HuH-7 (cell line): Measurements from ENCODE around the gene KRTAP5-3.

Experiments
- DNase-seq: peaks from one replicate; pipeline ENCODE4 v3.0.0; 2011; ENCODE audit warnings: low spot score

KRTAP5-3 gene

DNA sequence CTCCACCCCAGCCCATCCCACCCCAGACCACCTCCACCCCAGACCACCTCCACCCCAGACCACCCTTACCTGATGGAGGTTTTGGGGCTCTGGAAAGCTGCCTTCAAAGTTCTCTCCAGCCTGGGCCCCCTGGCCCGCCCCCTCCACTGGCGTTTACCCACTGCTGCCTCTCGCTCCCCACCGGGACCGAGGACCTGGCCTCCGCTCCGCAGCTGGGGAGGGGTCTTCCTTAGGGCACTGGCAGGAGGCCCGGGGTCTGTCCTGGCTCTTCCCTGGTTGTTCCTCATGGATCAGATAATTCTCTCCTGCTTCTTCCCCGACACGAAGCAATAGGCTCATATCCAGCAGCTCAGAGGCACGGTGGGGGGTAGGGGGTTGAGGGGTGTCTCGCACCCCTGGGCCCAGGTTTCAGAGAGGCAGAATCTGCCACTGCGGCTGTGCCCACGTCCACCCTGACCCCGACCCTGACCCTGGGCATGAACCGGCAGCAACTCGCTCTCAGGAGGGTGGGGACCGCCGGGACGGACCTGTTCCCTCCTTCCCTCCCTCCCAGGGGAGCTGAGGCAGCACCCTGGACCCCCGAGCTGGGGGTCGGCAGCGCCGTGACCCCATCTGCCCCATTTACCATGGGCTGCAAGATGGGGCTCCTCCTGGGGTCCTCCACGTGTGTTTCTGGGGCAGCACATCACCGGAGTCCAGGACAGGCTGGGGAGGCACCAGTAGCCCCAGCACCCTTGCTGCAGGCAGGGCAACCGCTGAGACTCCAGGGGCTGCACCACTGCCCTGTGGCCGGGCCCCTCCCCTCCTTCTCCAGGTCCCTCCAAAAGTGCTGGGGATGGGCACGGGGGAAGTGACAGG is 34.3 kb upstream of the KRTAP5-3 start:
- no peak for DNase-seq

- no peak for DNase-seq
These were observed 32.8 kb upstream of the KRTAP5-3 start for GRCh38 chr11:1641096-1641495.

GRCh38 chr11:1640076-1640946 is 32.0 kb upstream of the KRTAP5-3 start:
- DNase-seq, result peak; percentile 90

- DNase-seq, result no peak
These were observed 31.4 kb upstream of the KRTAP5-3 start for GRCh38 chr11:1639666-1640065.

DNA sequence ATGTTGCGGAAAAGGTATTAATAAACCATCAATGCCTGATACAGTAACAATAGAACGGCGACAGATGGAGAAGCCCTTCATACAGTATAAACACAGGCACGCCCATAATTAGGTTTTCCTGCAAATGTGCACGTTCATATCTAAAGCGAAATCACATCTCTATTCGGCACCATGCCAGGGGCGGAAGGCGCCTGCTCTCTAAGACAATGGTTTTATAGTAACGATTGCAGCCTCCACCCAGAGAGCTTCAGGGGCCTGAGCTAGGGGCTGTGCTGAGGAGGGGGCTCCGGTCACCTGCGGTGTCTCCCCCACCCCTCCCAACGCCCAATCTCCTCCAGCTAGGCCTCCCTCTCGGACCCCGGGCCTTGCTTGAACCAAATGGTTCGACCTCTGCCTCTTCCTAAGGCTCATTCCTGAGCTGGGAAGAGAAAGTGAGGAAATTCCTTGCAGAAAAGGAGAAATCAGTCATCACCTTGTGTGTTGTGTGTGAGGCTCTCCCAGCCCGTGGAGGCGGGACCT is 30.9 kb upstream of the KRTAP5-3 start:
- DNase-seq, result no peak

GRCh38 chr11:1638344-1638743 is 30.1 kb upstream of the KRTAP5-3 start:
- DNase-seq, result no peak

GRCh38 chr11:1637628-1638027 is 29.4 kb upstream of the KRTAP5-3 start:
- no peak for DNase-seq

GRCh38 chr11:1636291-1636950 is 28.2 kb upstream of the KRTAP5-3 start:
- no peak for DNase-seq

DNA sequence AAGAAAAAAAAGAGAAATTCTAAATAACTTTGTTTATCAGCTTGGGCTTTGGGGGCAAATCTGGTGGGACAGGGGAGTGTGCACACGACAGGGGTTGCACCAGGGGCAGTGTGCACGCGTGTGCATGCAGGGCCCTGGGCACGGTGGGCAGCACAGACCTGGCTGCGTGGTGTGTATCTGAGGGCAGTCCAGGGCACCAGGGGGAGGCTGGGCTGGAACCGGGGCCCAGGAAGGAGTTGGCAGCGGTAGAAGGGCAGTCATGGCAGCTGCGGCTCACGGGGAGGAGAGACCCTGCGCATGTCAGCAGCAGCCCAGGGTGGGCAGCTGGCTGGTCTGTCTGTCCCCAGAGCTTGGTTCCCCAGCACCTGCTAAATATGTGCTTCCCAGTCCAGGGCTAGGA is 25.6 kb upstream of the KRTAP5-3 start:
- DNase-seq, result no peak

DNA sequence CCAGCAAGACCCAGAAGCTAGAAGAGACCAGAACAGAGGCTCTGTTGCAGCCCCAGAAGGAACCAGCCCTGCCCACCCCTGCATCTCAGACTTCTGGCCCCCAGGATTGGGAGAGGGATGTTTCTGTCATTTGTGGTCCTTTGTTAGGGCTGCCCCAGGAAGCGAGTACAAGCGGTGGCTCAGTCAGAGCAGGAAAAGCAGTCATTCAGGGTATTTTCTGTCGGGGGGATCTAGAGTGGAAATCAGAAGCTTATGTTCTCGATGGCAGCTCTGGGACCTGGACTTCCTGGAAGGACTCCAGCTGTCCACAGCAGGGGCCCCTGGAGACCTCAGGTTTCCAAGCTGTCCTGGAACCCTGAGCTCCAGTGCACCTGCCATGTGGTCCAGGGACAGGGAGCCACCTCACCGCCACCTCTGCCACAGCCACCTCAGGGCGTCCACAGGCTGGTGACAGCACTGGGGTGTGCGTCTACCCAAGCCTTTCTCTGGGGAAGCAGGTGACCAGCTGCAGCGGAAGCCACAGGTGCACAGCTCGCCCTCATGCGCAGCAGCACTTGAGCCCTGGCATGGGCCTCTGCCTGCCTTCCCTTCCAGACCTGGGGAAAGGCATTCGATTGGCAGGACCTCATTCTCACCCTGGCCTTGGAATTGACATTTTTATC is 23.9 kb upstream of the KRTAP5-3 start:
- DNase-seq, result no peak

DNA sequence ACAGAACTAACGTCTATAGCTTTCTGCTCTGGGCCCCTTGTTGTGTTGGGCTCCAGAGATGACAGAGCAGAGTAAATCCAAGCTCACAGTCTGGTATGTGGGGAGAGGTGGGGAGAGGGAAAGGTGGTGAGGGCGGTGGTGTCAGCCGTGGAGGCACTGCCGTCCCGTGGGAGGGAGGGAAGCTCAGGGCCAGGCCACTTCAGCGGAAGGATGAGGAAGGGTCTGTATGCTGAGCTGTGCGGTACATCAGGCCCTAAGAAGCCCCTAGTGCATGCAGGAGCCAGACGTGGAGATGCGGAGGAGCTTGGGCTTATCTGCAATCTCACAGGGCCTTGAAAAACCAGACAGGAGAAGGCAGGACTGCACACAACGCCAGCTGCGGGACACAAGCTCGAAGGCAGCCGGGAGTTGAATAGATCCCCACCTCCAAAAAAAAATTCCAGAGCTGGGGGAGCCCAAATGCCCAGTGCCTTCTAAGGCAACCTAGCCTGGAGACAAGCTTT is 22.9 kb upstream of the KRTAP5-3 start:
- DNase-seq, result no peak

DNA sequence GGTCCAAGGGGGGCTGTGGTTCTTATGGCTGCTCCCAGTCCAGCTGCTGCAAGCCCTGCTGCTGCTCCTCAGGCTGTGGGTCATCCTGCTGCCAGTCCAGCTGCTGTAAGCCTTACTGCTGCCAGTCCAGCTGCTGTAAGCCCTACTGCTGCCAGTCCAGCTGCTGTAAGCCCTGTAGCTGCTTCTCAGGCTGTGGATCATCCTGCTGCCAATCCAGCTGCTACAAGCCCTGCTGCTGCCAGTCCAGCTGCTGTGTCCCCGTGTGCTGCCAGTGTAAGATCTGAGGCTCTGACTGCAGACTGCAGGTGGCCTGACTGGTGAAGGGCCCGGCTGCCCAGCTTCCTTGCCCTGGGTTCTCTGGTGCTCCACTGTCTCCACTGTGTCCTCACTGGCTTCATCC is 22.0 kb upstream of the KRTAP5-3 start:
- no peak for DNase-seq

GRCh38 chr11:1629326-1630185 is 21.3 kb upstream of the KRTAP5-3 start, which contains the start of gene KRTAP5-5:
Gene KRTAP5-5 (plus strand): TSS chr11:1629775. CDS start chr11:1629841, 66 bp downstream.
- DNase-seq, result no peak

GRCh38 chr11:1628506-1629325 is 20.5 kb upstream of the KRTAP5-3 start:
- DNase-seq, result peak; percentile 96

- DNase-seq, result no peak
These were observed 17.3 kb upstream of the KRTAP5-3 start for GRCh38 chr11:1625541-1625940.

DNA sequence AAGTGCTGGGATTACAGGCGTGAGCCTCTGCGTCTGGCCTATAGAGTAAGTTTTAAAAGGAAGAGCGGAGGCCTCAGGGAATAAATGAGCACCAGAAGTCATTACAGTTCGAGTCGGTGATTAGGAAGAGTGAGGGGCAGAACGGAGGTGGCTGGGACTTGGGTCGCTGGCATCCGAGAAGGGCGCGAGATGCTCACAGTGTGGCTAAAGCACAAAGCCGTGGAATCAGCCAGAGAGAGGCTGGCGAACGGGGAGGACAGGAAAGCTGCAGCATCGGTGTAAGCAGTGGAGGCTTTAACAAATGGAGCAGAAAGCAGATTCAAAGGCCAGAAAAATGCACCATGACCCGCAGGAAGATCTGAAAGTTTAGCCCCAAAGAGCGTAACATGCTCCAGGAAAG is 16.4 kb upstream of the KRTAP5-3 start:
- no peak for DNase-seq

DNA sequence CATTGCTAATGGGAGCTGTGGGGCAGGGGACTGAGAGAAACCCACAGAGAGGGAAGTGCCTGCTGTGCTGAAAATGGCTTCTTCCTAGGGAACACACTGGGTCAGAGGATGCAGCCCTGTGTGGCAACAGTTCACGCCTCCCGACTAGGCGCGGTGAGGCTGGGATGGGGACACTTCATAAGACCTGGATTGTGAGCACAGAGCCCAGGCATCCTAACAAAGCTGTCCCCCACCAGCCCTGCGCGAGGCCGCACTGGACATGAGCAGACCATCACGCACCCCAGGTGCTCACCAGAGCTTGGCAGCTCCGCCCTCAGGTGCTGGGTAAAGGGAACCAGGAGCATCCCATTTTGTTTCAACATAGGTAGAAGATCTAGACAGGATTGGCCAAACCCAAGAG is 15.5 kb upstream of the KRTAP5-3 start:
- no peak for DNase-seq

DNA sequence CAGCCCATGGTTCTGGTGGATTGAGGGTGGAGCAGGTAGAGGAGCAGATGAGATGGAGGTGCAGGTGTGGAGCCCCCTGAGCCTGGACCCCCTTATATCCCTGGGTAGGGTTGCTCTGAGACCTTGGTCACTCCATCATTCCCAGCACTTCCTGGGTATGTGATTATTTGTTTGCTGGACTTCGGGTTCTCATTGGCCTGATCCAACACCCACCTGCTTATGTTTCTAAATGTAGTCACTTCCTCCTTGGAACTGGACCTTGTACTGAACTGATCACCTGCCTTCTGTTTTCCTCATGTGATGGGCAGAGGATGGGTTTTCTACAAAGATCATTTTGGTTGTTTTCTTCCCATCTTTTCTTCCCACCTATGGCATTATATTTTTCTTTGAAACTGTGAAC is 13.8 kb upstream of the KRTAP5-3 start, which contains the start of gene KRTAP5-4:
Gene KRTAP5-4 (minus strand): TSS at position 53 of the 400 bp plus-strand sequence. CDS start 45 bp downstream, at position 8.
- DNase-seq, result no peak

GRCh38 chr11:1619449-1619848 is 11.2 kb upstream of the KRTAP5-3 start:
- DNase-seq, result no peak
